K562 (cell line): ENCODE results near the gene GABRD. TPM values are rescaled to one million over a fixed set of nuclear protein-coding genes. Genes with fewer than 3 reads are reported as not detected.

Experiments used
- ATAC-seq: fragments of 200-7000 bp; cut with Tn5 transposase; 3 replicates; pipeline ENCODE4 v1.9.1; 2020; ENCODE audit warnings: moderate library complexity
- BruUV-seq: library from RNA; stranded (reverse); fragments of 400-500 nt; replicated peaks from 2 replicates; lab custom pipeline; 2021; lab: Mats Ljungman, UMichigan
- CTCF ChIA-PET: fragments of 300-600 bp; formaldehyde crosslinking; extraction: SDS; loops from one replicate; lab custom pipeline; 2021; ENCODE audit warnings: low intra/inter-chr PET ratio; lab: Yijun Ruan, JAX
- POLR2A ChIA-PET: fragments of 300-600, 350-650 bp; sonication (Branson Sonifier 250); formaldehyde crosslinking; extraction: SDS; loops from one replicate; lab custom pipeline; 2021; ENCODE audit warnings: antibody characterized with exemption, inconsistent platforms; lab: Yijun Ruan, JAX
- DNase-seq, 4 experiments: peaks; one replicate each; pipeline versions ENCODE4 v3.0.0 to v3.0.0-alpha.2; 2011 to 2018; ENCODE audit warnings: low spot score in 3 of 4, mixed read lengths in 3 of 4; ENCODE audit errors: extremely low read depth in 1 of 4
- FAIRE-seq: peaks from 2 replicates; lab custom pipeline; 2011; peaks lifted over from hg19 to GRCh38; lab: Jason Lieb, UNC
- H2AFZ ChIP-seq: 2 replicates; pipeline ENCODE4 v1.6.0; 2011; ENCODE audit warnings: low read depth, low read length, control low read depth, inconsistent platforms
- H3K27ac ChIP-seq: fragments of 200-600 bp; 3 replicates; pipeline ENCODE4 v1.8.0; 2011; ENCODE audit warnings: low read depth, mild to moderate bottlenecking, control low read depth, inconsistent platforms, low read length, moderate library complexity, mixed read lengths; ENCODE audit errors: extremely low read depth
- H3K27me3 ChIP-seq, 2 experiments: fragments of 300-600 bp in 1 of 2; 2 replicates in 1 of 2; 3 replicates in 1 of 2; pipeline versions ENCODE4 v1.6.0 to v1.8.0; 2011; ENCODE audit warnings: inconsistent platforms in 2 of 2, low read length in 2 of 2, mild to moderate bottlenecking in 1 of 2, mixed read lengths in 1 of 2, moderate library complexity in 1 of 2; ENCODE audit not compliant: control insufficient read depth in 2 of 2, insufficient read depth in 2 of 2
- H3K36me3 ChIP-seq: fragments of 300-600 bp; 3 replicates; pipeline ENCODE4 v1.8.0; 2011; ENCODE audit warnings: mild to moderate bottlenecking, low read length, inconsistent platforms; ENCODE audit not compliant: control insufficient read depth, insufficient read depth
- H3K4me1 ChIP-seq, 2 experiments: fragments of 200-600 bp in 1 of 2; replicated peaks in 1 of 2; 2 replicates in 1 of 2; 3 replicates in 1 of 2; pipeline versions ENCODE4 v1.5.1 to v1.8.0; 2011; ENCODE audit warnings: inconsistent platforms in 2 of 2, low read length in 2 of 2, mild to moderate bottlenecking in 1 of 2, mixed read lengths in 1 of 2, moderate library complexity in 1 of 2; ENCODE audit not compliant: control insufficient read depth in 2 of 2, insufficient read depth in 2 of 2
- H3K4me2 ChIP-seq: 2 replicates; pipeline ENCODE4 v1.6.1; 2011; ENCODE audit warnings: low read length, control low read depth, inconsistent platforms, mixed read lengths; ENCODE audit not compliant: insufficient read depth
- H3K4me3 ChIP-seq: fragments of 200-600 bp; sonication (generic), shearing (Covaris generic); 2 replicates; pipeline ENCODE4 v1.5.1; 2016; ENCODE audit warnings: control low read depth, inconsistent platforms
- H3K79me2 ChIP-seq: fragments of 200-600 bp; 3 replicates; pipeline ENCODE4 v1.8.0; 2011; ENCODE audit warnings: low read length, inconsistent platforms; ENCODE audit not compliant: control insufficient read depth, insufficient read depth
- H3K9ac ChIP-seq, 2 experiments: 2 replicates each; pipeline versions ENCODE4 v1.6.0 to v1.6.1; 2011; ENCODE audit warnings: low read depth in 2 of 2, low read length in 2 of 2, control low read depth in 1 of 2, inconsistent platforms in 1 of 2, mild to moderate bottlenecking in 1 of 2, mixed read lengths in 1 of 2; ENCODE audit not compliant: insufficient read depth in 1 of 2
- H3K9me1 ChIP-seq: one replicate; pipeline ENCODE4 v1.6.0; 2011; ENCODE audit warnings: inconsistent platforms, mild to moderate bottlenecking, low read length, moderate library complexity; ENCODE audit not compliant: control insufficient read depth, insufficient read depth
- H3K9me3 ChIP-seq: replicated peaks from 2 replicates; pipeline ENCODE4 v1.5.1; 2011; ENCODE audit warnings: low read depth, low read length, inconsistent platforms; ENCODE audit not compliant: control insufficient read depth, insufficient read depth
- H4K20me1 ChIP-seq: replicated peaks from 2 replicates; pipeline ENCODE4 v1.6.1; 2011; ENCODE audit warnings: low read length, inconsistent platforms, mixed read lengths; ENCODE audit not compliant: control insufficient read depth, insufficient read depth
- CC2D1A ChIP-seq: fragments of 450-650 bp; IDR thresholded peaks from 2 replicates; pipeline ENCODE4 v1.6.1; 2017; ENCODE audit warnings: mild to moderate bottlenecking
- ETV6 ChIP-seq, 3 experiments: fragments of 150-350 bp in 1 of 3; sonication (generic) in 1 of 3; formaldehyde crosslinking in 1 of 3; IDR thresholded peaks; 2 replicates each; pipeline versions ENCODE4 v1.6.1 to v1.8.0; 2014 to 2022; ENCODE audit warnings: borderline replicate concordance in 2 of 3, low read depth in 2 of 3, antibody characterized with exemption in 1 of 3, low read length in 1 of 3, mild to moderate bottlenecking in 1 of 3, missing genetic modification reagents in 1 of 3
- GABPA ChIP-seq: fragments of 200-800 bp; sonication (Bioruptor generic); conservative IDR thresholded peaks from 2 replicates; pipeline ENCODE4 v1.6.1; 2016; ENCODE audit warnings: low read depth, missing genetic modification characterization, missing compliant biosample characterization
- HIVEP1 ChIP-seq: fragments of 250-450 bp; sonication (Bioruptor Pico); IDR thresholded peaks from 2 replicates; pipeline ENCODE4 v1.4.0; 2020; ENCODE audit warnings: mild to moderate bottlenecking
- ILF3 ChIP-seq: fragments of 450-650 bp; IDR thresholded peaks from 2 replicates; pipeline ENCODE4 v1.6.1; 2018; ENCODE audit warnings: antibody characterized with exemption, mild to moderate bottlenecking, moderate library complexity, borderline replicate concordance
- MLLT1 ChIP-seq, 2 experiments: fragments of 450-650 bp; IDR thresholded peaks; 2 replicates each; pipeline ENCODE4 v1.6.1; 2016
- MYBL2 ChIP-seq, 2 experiments: fragments of 450-650 bp in 1 of 2; sonication (generic) in 1 of 2; formaldehyde crosslinking in 1 of 2; IDR thresholded peaks; 2 replicates each; pipeline versions ENCODE4 v1.6.1 to v1.8.1; 2017 to 2022; ENCODE audit warnings: borderline replicate concordance in 1 of 2, inconsistent platforms in 1 of 2, low read depth in 1 of 2, mild to moderate bottlenecking in 1 of 2, missing genetic modification reagents in 1 of 2, moderate library complexity in 1 of 2
- POLR2G ChIP-seq: fragments of 200-400 bp; formaldehyde crosslinking; IDR thresholded peaks from 2 replicates; pipeline ENCODE4 v1.6.1; 2017; ENCODE audit warnings: low read depth, mild to moderate bottlenecking, antibody characterized with exemption, low read length, moderate library complexity
- POU5F1 ChIP-seq: fragments of 150-350 bp; IDR thresholded peaks from 2 replicates; pipeline ENCODE4 v1.6.1; 2014; ENCODE audit warnings: borderline replicate concordance, low read length, low read depth, mild to moderate bottlenecking; ENCODE audit not compliant: partially characterized antibody
- PTRF ChIP-seq: fragments of 450-650 bp; IDR thresholded peaks from 2 replicates; pipeline ENCODE4 v1.6.1; 2016; ENCODE audit warnings: mild to moderate bottlenecking, missing genetic modification characterization, missing compliant biosample characterization
- TAF9B ChIP-seq: fragments of 450-650 bp; IDR thresholded peaks from 2 replicates; pipeline ENCODE4 v1.6.1; 2018; ENCODE audit warnings: mild to moderate bottlenecking; ENCODE audit not compliant: partially characterized antibody
- ZBTB12 ChIP-seq: fragments of 250-450 bp; sonication (Bioruptor Pico); IDR thresholded peaks from 2 replicates; pipeline ENCODE4 v1.4.0; 2020
- ZNF224 ChIP-seq: sonication (generic); formaldehyde crosslinking; IDR thresholded peaks from 2 replicates; pipeline ENCODE4 v1.8.0; 2022; ENCODE audit warnings: mild to moderate bottlenecking, missing genetic modification reagents
- ZNF354B ChIP-seq: fragments of 250-450 bp; sonication (Bioruptor Pico); IDR thresholded peaks from 2 replicates; pipeline ENCODE4 v1.4.0; 2020
- ZNF449 ChIP-seq: fragments of 250-450 bp; sonication (Bioruptor Pico); IDR thresholded peaks from 2 replicates; pipeline ENCODE4 v1.8.0; 2022; ENCODE audit warnings: moderate library complexity, mild to moderate bottlenecking, inconsistent platforms
- WGBS: fragments of 100-300 bp; shearing (Covaris generic); methylation state at CpG from one replicate; pipeline ENCODE4 v1.1.6; 2016; ENCODE audit warnings: low coverage, mixed read lengths; ENCODE audit not compliant: insufficient coverage; ENCODE audit errors: missing lambda C conversion rate; 5-methylcytosine and 5-hydroxymethylcytosine counted together
- in situ Hi-C: fragments of 300-500 bp; cut with MboI; formaldehyde crosslinking; loops from 4 replicates; pipeline ENCODE4 v1.15.0; 2018; ENCODE audit warnings: inconsistent platforms, mixed read lengths
- intact Hi-C: fragments of 100-400 bp; cut with micrococcal nuclease; formaldehyde crosslinking; loops from 2 replicates; pipeline ENCODE4 v1.14.2; 2022
- polyA plus RNA-seq, 8 experiments: library from polyadenylated mRNA; depleted of rRNA in 4 of 8; stranded (reverse) in 5 of 8; unstranded in 3 of 8; fragments of >200 nt; fragmentation: Nextera tagmentation in 2 of 8; fragmentation: Illumina TruSeq in 1 of 8; extraction: Ambion mirVana in 2 of 8; extraction: Trizol in 1 of 8; gene quantifications; 2 replicates each; pipeline versions ENCODE4 v1.2.1 to v1.2.3, GENCODE V29; 2011 to 2014; ENCODE audit warnings: inconsistent platforms in 1 of 8, missing spikeins in 1 of 8
- total RNA-seq, 7 experiments: library from RNA; depleted of rRNA in 6 of 7; stranded (reverse); fragments of >200 nt in 6 of 7; fragmentation: Illumina TruSeq in 2 of 7; extraction: Trizol in 2 of 7; gene quantifications; 2 replicates each; pipeline versions ENCODE4 v1.2.1 to v1.2.3, GENCODE V29; 2011 to 2021; ENCODE audit warnings: low replicate concordance in 1 of 7

Gene GABRD
- total and polyA plus RNA-seq, 9 of the 15 experiments (the other 6 are each of a cell fraction or from before 2014, with no cell fraction given): 0.07 TPM; not detected in 8

GRCh38 chr1:1996207-1996651, 22.9 kb upstream of the GABRD start (continued):
- 0 out of 2 replicates have a peak, but pooled peaks have one; percentile 59 for TF ChIP-seq ZNF449
- TF ChIP-seq TAF9B: no peak
- no peak for TF ChIP-seq CC2D1A
- no peak for TF ChIP-seq MYBL2 (IDR thresholded peaks at IDR 0.05; ENCODE audit: low read depth)
- no peak for TF ChIP-seq MYBL2 (CRISPR knock-in tag; IDR thresholded peaks at IDR 0.05; ENCODE audit: borderline replicate concordance)

- ChIA-PET CTCF (no interaction called here), POLR2A (interaction anchor here (1.4 kb wide), 1 partner anchor 23 kb away, joined by 3 read pairs; no protein-coding TSS in a partner anchor)
- no peaks in the 10 kb centered on the region for H3K9me3 ChIP-seq
- H3K27me3 ChIP-seq: peaks cover 10 to 34% of the 10 kb centered on the region in 2 experiments
- in situ Hi-C loops: no loop called here
- no peak overlapping the region for H3K4me2 ChIP-seq
- no peaks in the 10 kb centered on the region for H4K20me1 ChIP-seq
- no peak for DNase-seq
- H3K79me2 ChIP-seq: no peaks in the 10 kb centered on the region
- FAIRE-seq: no peak
- no TSS peak for BruUV-seq
- H3K27ac ChIP-seq: no peak overlapping the region
- no peak for ATAC-seq
- no peak overlapping the region for H3K9ac ChIP-seq
- no peak overlapping the region for H2AFZ ChIP-seq
- peaks cover 3 to 6% of the 10 kb centered on the region in 2 experiments; a peak in 4 of 5 replicates for H3K4me1 ChIP-seq
- H3K4me3 ChIP-seq: no peak overlapping the region
- no peaks in the 10 kb centered on the region for H3K9me1 ChIP-seq
- TF ChIP-seq ZNF224 (no peak), ZNF354B (no peak), PTRF (tag) (no peak), ZBTB12 (no peak), MLLT1 (IDR thresholded peaks at IDR 0.05) (no peak), ILF3 (no peak), GABPA (no peak), HIVEP1 (CRISPR knock-in tag) (no peak), POLR2G (no peak), POU5F1 (no peak), ETV6 (IDR thresholded peaks at IDR 0.05; ENCODE audit: borderline replicate concordance in 1 of 2, low read depth in 2 of 2, low read length in 1 of 2) (no peak), ETV6 (CRISPR knock-in tag; IDR thresholded peaks at IDR 0.05; ENCODE audit: borderline replicate concordance) (no peak)
- no peaks in the 10 kb centered on the region for H3K36me3 ChIP-seq
- WGBS: 16% methylated on average over 6 of the region's 6 CpGs
- intact Hi-C loops: no loop called here
These were observed 21.6 kb upstream of the GABRD start for GRCh38 chr1:1997576-1997975.
